Upper lobe of left lung (tissue), 4 donors: ENCODE results near the gene KCTD5.
"Not testable (repeated sequence)": the region's sequence is repeated elsewhere in the genome, so short reads cannot be mapped to it uniquely, and the experiment has no call there.

ENCODE experiments used
- EP300 ChIP-seq, 4 donors: sonication (generic); formaldehyde crosslinking; IDR thresholded peaks; one replicate each; pipeline ENCODE4 v1.5.1; 2017; ENCODE audit warnings: antibody characterized with exemption in 4 of 4, control low read depth in 2 of 4
- POLR2A ChIP-seq, 4 donors: fragments of 450-650 bp; IDR thresholded peaks; one replicate each; pipeline ENCODE4 v1.5.1; 2016 to 2017; ENCODE audit warnings: antibody characterized with exemption in 4 of 4, mild to moderate bottlenecking in 2 of 4
- POLR2AphosphoS5 ChIP-seq, 2 donors: sonication (generic); formaldehyde crosslinking; IDR thresholded peaks; one replicate each; pipeline ENCODE4 v1.5.1; 2017; ENCODE audit warnings: antibody characterized with exemption in 2 of 2
- TF ChIP-seq, protein P1 (sequence below), 6 experiments: fragments of 450-650 bp in 4 of 6; fragments of 200-600 bp in 2 of 6; sonication (generic) in 2 of 6; IDR thresholded peaks; one replicate each; pipeline ENCODE4 v1.5.1; 2016 to 2019; ENCODE audit warnings: antibody characterized with exemption in 6 of 6

DNA sequence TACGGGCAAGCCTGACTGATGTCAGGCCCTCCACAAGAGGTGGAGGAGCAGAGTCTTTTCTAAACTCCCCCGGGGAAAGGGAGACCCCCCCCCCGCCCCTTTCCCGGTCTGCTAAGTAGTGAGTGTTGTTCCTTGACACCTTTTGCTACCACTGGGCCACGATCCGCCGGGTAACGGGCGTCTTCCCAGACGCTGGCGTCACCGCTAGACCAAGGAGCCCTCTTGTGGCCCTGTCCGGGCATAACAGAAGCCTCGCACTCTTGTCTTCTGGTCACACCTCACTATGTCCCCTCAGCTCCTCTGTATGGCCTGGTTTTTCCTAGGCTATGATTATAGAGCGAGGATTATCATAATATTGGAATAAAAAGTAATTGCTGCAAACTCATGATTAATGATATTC, 12.3 kb upstream of the KCTD5 start:
- TF ChIP-seq, protein P1, sequence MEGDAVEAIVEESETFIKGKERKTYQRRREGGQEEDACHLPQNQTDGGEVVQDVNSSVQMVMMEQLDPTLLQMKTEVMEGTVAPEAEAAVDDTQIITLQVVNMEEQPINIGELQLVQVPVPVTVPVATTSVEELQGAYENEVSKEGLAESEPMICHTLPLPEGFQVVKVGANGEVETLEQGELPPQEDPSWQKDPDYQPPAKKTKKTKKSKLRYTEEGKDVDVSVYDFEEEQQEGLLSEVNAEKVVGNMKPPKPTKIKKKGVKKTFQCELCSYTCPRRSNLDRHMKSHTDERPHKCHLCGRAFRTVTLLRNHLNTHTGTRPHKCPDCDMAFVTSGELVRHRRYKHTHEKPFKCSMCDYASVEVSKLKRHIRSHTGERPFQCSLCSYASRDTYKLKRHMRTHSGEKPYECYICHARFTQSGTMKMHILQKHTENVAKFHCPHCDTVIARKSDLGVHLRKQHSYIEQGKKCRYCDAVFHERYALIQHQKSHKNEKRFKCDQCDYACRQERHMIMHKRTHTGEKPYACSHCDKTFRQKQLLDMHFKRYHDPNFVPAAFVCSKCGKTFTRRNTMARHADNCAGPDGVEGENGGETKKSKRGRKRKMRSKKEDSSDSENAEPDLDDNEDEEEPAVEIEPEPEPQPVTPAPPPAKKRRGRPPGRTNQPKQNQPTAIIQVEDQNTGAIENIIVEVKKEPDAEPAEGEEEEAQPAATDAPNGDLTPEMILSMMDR (IDR thresholded peaks at IDR 0.05) = peak; percentile 40 to 71 (median 55)
- not testable (repeated sequence) for TF ChIP-seq POLR2AphosphoS5, POLR2A, EP300 (IDR thresholded peaks at IDR 0.05)
